ENCODE results near the gene IL1RAPL2. TPM values are rescaled to one million over a fixed set of nuclear protein-coding genes. Genes with fewer than 3 reads are reported as not detected.

IL1RAPL2 gene
- total and polyA plus RNA-seq, 2 of the 8 experiments (the other 6 are each of a cell fraction or from before 2014, with no cell fraction given): 0.20 to 1.3 TPM

DNA sequence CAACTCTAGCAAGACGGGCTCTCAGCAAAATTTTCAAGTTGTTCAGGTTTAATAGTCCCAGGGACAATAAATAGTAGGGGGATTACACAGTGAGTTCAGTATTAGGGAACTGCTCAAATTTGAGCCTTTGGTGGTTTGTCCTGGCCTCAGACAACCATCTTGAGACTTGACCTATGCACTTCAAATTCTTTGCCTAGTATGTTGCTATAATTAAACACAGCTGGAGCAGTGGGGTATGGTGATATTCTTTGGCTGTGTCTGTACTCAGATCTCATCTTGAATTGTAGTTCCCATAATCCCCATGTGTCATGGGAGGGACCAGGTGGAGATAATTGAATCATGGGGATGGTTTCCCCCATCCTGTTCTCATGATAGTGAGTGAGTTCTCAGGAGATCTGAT lies 697.8 kb downstream of the IL1RAPL2 start:
- Histone ChIP-seq H3K79me2 (ENCODE audit: control insufficient read depth in 1 of 2, insufficient read depth in 2 of 2, low read length in 2 of 2) (no peaks in the 10 kb centered on the region), H3K4ac (replicated peaks; ENCODE audit: insufficient read length, low read depth, low read length) (no peak overlapping the region), H2BK20ac (ENCODE audit: low read length) (no peak overlapping the region), H4K5ac (ENCODE audit: insufficient read length, low read depth, low read length) (no peak overlapping the region), H3K9ac (replicated peaks in 1 of 4; ENCODE audit: extremely low read depth in 1 of 4, low read depth in 3 of 4, low read length in 3 of 4) (no peak overlapping the region), H3K56ac (replicated peaks; ENCODE audit: insufficient read length, low read depth, low read length) (no peak overlapping the region), H2BK120ac (replicated peaks; ENCODE audit: low read depth, low read length) (no peak overlapping the region), H3K36me3 (ENCODE audit: control insufficient read depth in 2 of 4, insufficient read depth in 4 of 4, low read length in 3 of 4) (no peaks in the 10 kb centered on the region), H4K20me1 (replicated peaks in 1 of 2; ENCODE audit: control insufficient read depth in 1 of 2, insufficient read depth in 2 of 2, low read length in 2 of 2) (no peaks in the 10 kb centered on the region), H3K23ac (ENCODE audit: insufficient read length) (no peak overlapping the region), H3K27me3 (replicated peaks in 1 of 4; ENCODE audit: control insufficient read depth in 3 of 4, extremely low read depth in 1 of 4, insufficient read depth in 3 of 4, low read length in 3 of 4) (no peaks in the 10 kb centered on the region), H4K91ac (replicated peaks; ENCODE audit: insufficient read length, low read length) (no peak overlapping the region), H3K23me2 (ENCODE audit: low read depth, low read length) (no peaks in the 10 kb centered on the region), H3K9me3 (ENCODE audit: insufficient read depth in 2 of 2, low read depth in 1 of 2, low read length in 1 of 2) (no peaks in the 10 kb centered on the region), H3K4me1 (replicated peaks in 1 of 4; ENCODE audit: control insufficient read depth in 3 of 4, insufficient read depth in 4 of 4, low read length in 3 of 4) (no peaks in the 10 kb centered on the region), H2AFZ (ENCODE audit: low read length) (no peak overlapping the region), H2AK5ac (ENCODE audit: low read depth, low read length) (no peak overlapping the region), H4K8ac (ENCODE audit: extremely low read depth, insufficient read depth, low read length) (no peak overlapping the region), H2BK15ac (ENCODE audit: low read length) (no peak overlapping the region), H2BK12ac (ENCODE audit: low read depth, low read length) (no peak overlapping the region), H3K4me2 (ENCODE audit: insufficient read depth in 1 of 2, low read depth in 2 of 2, low read length in 2 of 2) (no peak overlapping the region), H3K79me1 (ENCODE audit: low read depth, low read length) (no peaks in the 10 kb centered on the region), H3K14ac (ENCODE audit: insufficient read length) (no peak overlapping the region), H3K4me3 (ENCODE audit: extremely low read depth in 1 of 4, insufficient read depth in 2 of 4, low read depth in 3 of 4, low read length in 4 of 4) (no peak overlapping the region), H3K27ac (ENCODE audit: low read depth, low read length) (no peak overlapping the region), H3K18ac (ENCODE audit: extremely low read depth, low read length) (no peak overlapping the region), H2BK5ac (ENCODE audit: low read depth, low read length) (no peak overlapping the region)
- ChIA-PET CTCF (ENCODE audit: partially characterized antibody) (no interaction called here), POLR2A (ENCODE audit: partially characterized antibody) (no interaction called here)
- DNase-seq (ENCODE audit: low read depth in 1 of 2, low spot score in 2 of 2) (no peak), FAIRE-seq (no peak)
- TF ChIP-seq MAX (IDR thresholded peaks at IDR 0.05) (no peak), PHF8 (conservative IDR thresholded peaks at IDR 0.05; ENCODE audit: low read depth, low read length) (no peak), RFX5 (IDR thresholded peaks at IDR 0.05; ENCODE audit: borderline replicate concordance, low read depth, low read length) (no peak), HDAC6 (IDR thresholded peaks at IDR 0.05; ENCODE audit: low read depth, low read length) (no peak), TEAD4 (IDR thresholded peaks at IDR 0.05; ENCODE audit: low read depth, low read length) (no peak)
- WGBS, 2 experiments (ENCODE audit: extremely low coverage in 1 of 2, insufficient coverage in 1 of 2, insufficient read length in 1 of 2, insufficient replicate concordance in 2 of 2, low coverage in 1 of 2, low lambda C conversion rate in 2 of 2, missing lambda C conversion rate in 1 of 2): 100% methylated on average over 1 of the region's 1 CpG; no CpG with 5 or more reads in 1 of the 2 experiments

Measured in H1 (cell line).